Stromal cell of bone marrow (primary cell): ENCODE measurements around the gene PRKCB.
A peak's percentile ranks its signal among the peaks of the same experiment; 100 is the strongest.

Source experiments
- DNase-seq: peaks from one replicate; pipeline ENCODE4 v3.0.0-alpha.2; 2012; ENCODE audit warnings: low read depth

PRKCB gene

DNA sequence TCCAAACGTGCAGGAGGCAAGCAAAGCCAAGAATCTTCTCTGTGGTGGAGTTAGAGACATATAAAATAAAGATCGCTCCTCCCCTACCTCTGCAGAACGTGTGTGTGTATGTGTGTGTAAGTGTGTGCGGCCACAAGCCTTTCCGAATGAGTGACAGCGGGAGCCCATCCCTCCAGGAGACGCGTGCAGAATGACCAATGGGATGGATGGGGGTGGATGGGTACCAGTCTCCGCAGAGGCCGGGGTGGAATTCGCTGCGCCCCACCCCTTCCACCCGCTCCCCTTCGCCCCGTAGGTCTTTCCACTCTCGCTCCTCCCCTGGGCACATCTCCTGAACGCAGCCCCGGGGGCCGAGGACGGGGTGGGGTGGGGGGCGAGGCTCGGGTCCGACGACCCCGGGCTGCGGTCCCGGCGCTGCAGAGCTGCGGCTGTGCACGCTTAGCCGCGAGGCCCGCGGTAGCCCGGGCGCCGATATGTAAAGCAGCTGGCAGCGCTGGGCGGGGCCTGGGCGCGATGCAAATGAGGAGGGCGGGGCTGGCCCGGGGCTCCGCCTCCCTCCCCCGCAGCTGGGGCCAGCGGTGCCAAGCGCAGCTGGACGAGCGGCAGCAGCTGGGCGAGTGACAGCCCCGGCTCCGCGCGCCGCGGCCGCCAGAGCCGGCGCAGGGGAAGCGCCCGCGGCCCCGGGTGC lies at the start of gene PRKCB:
TSS of gene PRKCB (plus strand) at position 594 of the 688 bp plus-strand sequence.
- no peak for DNase-seq

DNA sequence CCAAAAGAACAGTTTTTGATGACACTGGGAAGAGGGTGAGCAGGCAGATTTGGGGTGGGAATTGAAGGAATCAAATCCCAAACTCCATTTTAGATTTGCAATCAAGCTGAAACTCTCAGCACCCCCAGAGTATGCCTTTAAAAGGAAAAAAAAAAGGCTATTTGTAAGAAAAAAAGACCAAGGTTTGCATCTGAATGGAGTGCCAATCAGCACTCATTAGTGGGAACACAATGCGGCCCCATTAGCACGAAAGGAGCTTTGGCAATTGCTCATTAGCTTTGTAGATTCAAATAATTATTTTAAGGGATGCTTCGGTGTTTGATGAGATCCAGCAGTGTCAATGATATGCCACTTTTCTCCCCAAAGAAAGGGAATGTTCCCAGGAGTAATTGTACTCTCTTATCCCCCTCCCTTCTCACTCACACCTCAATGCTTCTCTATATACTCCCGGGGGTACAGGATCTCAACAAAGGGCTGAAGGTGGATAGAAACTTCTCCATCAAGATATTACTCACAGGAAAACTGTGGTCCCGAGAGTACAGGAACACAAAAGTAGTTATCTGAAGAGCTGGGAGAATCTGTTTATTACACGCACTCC lies 48.7 kb upstream of the PRKCB start:
- no peak for DNase-seq

DNA sequence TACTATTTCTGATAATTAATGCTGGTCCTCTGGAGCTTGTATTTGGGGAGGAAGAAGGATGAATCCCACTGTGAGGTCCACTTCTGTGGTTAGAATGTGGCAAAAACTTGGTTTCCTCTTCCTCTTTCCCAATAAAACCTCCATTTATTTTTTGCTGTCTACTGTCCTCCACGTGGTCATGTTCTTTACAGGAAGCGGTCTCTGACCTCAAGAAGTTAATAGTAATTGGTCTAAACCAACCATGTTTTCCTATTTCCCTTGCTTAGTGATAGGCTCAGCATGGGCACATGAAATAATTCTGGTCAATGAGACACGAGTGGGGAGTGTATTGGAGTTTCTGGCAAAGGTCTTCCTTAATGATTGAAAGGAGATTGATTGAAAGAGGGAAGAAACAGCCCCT lies 47.1 kb upstream of the PRKCB start:
- DNase-seq, result no peak

DNA sequence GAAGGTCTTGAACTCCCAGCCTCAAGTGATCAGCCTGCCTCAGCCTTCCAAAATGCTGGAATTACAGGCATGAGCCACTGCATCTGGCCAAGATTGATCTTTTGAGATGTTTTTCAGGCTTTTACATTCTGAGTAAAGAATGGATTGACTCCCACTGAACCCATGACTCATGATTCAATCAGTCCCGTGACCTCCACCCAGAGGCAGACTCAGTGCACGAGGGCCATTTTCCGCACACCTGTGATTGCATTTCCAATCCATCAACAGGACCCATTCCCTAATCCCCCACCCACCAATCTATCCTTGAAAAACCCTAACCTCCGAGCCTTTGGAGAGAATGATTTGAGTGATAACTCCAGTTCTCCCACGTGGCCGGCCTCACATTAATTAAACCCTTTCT lies 40.4 kb upstream of the PRKCB start:
- DNase-seq, result no peak

DNA sequence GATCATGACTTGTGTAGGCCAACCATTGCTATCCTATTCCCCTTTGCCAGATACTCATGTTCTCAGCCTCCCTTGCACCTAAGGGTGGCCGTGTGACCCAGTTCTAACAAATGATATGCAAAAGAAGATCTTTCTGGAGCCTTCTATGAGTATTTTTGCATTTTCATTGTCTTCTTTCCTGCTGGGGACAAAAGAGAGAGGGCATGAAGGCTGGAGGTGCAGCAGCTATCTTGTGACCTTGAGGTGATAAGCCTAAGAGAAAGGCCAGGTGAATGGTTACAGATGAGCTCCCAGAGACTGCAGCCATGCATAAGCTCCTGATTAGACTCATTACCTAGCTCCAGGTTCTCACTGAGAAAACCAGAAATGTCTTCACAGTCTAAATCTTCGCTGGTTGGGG lies 38.8 kb upstream of the PRKCB start:
- no peak for DNase-seq

DNA sequence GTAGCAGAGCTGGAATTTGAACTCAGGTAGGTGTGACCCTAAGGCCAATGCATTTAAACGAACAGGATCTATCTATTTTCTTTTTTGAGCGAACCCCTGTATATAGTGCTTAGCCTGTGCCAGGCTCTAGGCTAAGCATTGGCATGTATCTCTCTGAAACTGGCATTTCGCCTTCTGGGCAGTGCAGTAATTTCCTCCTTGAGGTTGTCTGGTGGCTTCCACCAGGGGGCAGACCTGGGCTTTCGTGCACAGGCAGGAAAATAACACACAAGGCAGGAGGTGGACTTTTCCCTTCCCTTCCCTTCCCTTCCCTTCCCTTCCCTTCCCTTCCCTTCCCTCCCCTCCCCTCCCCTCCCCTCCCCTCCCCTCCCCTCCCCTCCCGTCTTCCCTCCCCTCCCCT lies 34.4 kb upstream of the PRKCB start:
- DNase-seq, result peak; percentile 23

DNA sequence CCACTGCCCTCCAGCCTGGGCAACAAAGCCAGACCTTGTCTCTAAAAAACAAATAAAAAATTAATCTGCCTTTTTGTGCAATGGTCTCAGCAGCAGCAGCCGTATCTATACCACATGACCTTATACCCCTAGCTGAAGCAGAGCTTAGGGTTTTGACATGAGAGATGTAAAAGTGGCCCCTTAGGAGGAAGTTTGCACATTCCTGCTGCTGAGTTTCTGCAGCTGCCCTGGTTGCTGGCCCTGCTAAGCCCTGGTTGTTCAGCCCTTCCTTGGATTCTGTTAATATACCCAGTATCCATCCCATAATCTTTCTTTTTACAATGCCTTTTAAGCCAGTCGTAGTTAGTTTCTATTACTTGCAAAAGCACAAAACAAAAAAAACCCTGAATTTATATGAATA lies 33.0 kb upstream of the PRKCB start:
- DNase-seq, result no peak

DNA sequence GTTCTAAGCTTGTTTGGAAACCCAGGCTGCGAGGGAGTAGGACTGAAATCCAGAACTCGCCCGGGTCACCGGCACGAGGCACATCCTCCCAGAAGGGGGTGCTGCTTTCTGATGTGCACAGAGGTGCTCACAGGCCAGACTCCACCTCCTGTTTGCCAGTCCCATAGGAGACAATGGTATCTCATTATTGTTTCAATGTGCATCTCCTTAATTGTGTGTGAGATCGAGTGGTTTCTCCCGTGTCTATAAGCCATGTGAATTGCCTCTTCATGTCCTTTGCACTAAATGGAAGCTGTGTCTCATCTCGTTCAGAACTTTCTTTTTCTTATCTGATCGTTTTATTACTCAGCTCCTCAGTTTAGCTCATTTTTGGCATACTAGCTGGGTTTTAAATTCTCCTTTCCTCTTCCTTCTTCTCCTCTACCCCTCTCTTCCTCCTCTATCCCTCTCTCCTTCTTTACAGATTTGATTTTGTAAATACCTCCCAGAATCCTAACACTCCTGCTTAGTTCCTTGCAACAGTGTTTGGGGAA lies 32.1 kb upstream of the PRKCB start:
- DNase-seq, result no peak

DNA sequence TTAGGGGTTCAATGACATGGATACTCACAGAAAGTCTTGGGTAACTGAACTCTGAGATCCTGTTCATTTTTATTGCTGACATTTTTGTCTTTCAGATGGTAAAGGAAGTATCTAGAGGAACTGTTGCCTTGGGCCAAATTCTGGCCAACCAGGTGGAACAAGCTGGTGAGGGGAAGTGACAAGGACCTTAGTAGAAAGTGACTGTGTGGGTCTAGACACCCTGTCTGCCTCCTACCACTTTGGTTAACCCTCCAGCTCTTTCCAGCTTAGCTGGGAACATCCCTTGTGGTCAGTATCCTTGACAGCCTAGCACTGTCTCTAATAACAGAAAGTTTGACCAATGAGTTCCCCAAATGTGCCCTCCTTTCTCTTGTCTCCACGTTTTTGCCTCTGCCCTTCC lies 28.8 kb upstream of the PRKCB start:
- DNase-seq, result no peak

DNA sequence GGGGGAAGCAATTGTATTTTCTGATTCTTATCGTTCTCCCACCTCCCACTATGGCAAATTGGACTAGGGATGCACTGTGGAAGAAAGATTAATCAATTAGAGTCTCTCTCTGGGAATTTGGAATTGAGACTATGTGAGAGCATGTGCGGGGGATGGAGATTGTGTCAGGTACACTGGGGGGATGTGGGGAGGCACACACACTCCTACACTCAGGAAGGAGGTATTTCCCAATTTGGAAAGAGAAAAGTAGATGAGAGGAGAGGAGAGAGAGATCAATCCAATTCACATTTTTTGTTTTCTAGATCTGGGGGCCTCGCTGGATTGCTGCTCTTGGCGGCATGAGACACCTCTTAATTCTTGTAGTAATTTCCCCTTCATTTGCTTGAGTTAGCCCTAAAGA lies 14.3 kb upstream of the PRKCB start:
- no peak for DNase-seq

DNA sequence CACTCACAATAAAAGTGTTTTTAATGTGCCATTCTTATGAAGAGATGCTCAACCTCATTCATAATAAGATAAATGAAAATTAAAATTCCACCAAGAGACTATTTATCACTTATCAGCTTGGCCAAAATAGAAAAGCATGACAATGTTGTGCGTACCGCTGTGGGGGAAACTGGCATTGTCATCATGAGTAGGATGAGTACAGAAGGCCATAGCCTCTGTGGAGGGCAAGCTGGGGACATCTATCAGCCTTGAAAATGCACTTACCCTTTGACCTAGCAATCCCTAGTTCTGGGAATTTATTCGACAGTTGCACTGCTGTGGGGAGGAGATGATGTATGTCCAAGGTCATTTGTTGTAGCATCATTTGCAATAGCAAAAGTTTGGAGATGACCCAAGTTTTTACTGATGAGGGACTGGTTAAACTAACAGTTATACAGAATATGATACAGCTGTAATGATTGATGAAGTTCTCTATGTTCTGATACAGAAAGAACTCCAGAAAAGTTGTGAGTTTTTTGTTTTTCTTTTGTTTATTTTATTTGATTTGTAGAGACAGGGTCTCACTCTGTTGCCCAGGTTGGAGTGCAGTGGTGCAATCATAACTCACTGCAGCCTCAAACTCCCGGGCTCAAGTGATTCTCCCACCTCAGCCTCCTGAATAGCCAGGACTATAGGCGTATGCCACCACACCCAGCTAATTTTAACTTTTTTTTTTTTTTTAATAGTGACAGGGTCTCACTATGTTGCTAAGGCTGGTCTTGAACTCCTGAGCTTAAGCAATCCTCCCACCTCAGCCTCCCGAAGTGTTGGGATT lies 13.7 kb upstream of the PRKCB start:
- no peak for DNase-seq

DNA sequence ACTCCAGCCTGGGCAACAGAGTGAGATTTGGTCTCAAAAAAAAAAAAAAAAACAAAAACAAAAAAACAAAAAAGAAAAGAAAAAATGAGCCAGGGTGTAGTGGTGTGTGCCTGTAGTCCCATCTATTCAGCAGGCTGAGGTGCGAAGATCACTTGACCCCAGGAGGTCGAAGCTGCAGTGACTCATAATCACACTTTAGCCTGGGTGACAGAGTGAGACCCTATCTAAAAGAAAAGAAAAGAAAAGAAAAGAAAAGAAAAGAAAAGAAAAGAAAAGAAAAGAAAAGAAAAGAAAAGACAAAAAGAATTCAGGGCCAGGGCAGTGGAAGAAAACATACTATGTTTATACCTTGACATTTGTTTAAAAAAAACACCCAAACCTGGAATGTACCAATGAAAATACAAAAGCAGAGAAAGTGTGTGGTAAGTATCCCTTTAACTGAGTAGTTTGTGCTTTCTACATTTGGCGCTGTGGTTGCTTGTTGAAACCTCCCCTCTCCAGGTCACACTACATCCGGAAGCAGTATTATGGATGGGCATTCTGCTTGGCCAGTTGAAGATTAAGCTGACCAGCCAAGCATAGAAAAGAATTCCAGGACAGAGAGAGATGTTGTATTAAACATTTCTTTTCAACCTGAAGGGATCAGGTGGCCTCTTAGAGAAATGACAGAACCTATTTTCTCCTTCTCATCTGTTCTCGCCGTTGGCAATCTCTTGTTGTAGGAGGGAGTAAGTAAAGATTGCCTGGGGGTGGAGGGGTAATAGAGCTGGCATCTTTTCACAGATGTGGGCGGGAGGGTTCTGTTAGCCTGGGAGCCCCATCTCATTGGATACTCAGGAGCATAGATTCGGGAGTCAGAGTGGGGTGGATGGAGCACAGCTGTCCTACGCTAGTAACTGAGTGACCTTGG lies 12.1 kb upstream of the PRKCB start:
- DNase-seq, result no peak

DNA sequence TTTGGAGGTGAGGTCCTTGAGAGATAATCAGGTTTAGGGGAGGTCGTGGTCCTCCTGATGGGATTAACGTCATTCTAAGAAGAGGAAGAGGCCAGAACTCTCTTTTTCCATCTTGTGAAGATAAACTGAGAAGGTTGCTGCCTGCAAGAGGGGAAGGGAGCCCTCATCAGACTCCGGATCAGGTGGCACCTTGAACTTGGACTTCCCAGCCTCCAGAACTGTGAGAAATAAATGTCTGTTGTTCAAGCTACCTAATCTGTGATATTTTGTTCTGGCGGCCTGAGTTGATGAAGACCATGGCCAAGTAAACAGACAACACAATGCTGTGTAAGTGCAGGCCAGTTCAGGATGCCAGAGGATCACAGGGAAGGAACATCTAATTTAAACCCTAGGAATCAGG lies 10.9 kb upstream of the PRKCB start:
- no peak for DNase-seq

DNA sequence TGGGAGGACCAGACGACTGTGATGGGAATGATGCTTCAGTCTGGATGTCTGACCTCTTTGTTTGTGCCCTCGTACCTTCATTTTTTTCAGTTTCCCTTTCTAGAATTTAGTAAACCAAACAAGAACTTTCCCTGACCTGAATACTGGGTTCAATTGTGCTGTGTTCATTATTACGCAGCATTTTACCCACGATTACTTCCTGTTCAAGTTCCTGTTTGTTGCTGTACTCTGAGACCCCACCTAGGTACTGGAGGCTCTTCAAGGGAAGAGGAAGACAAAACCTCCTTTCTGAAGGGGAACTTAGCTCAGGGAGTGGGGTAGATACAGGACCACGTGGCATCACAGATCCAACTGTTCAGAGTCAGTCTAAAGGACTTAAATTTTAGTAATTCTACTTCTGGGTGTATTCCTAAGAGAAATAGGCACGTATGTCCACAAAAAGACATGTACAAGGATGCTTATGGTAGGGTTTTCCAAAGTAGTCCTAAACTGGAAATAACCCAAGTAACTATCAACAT lies 9.2 kb upstream of the PRKCB start:
- DNase-seq, result no peak

DNA sequence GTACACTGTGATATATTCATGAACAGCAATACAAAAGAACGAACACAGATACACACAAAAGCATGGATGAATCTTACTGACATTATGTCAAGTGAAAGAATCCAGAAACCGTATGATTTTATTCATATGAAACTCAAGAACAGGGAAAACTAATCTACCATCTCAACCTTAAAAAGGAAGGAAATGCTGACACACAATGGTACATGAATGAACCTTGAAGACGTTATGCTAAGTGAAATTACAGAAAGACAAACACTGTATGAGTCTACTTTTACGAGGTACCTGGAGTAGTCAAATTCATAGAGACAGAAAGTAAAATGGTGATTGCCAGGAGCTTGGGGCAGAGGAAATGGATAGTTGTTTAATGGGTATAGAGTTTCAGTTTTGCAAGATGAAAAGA lies 8.7 kb upstream of the PRKCB start:
- DNase-seq, result no peak

DNA sequence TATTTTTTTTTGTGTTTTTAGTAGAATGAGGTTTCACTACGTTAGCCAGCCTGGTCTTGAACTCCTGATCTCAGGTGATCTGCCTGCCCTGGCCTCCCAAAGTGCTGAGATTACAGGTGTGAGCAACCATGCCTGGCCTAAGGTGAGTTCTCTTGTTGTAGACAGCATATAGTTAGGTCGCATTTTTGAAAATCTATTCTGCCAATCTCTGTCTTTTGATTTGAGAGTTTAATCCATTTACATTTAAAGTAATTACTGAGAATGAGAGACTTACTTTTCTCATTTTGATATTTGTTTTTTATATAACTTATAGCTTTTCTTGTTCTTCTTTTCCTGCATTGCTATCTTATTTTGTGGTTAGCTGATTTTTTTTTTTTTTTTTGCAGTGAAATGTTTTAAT lies 6.3 kb upstream of the PRKCB start:
- no peak for DNase-seq

DNA sequence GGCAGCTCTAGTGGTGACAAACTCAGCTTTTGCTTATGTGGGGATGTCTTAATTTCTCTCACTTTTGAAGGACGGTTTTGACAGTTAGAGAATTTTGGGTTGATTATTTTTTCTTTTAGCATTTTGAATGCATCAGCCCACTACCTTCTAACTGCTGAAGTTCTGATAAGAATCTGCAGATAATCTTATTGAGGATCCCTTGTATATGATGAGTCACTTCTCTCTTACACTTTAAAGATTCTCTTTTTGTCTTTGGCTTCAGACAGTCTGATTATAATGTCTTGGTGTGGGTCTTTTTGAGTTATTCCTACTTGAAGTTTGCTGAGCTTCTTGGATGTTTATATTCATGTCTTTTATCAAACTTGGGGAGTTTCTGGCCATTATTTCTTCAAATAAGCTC lies 5.5 kb upstream of the PRKCB start:
- no peak for DNase-seq

DNA sequence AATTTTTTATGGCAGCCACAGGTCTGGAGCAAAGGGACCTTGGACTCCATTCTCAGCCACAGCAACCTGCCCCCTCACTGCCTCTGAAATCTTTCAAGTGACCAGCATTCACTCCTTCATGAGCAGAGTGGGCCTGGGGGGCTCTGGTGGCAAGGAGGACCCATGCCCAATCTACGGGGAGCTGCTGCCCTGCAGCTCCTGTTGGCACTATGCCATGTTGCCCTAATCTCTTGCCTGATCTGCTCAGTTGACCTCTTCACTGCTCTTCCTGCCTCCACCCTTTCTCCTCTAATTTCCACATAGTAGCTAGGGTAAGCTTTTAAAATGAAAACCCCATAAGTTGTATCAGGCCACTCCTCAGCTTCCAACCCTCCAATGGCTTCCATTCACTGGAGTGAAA lies 2.9 kb upstream of the PRKCB start:
- no peak for DNase-seq

DNA sequence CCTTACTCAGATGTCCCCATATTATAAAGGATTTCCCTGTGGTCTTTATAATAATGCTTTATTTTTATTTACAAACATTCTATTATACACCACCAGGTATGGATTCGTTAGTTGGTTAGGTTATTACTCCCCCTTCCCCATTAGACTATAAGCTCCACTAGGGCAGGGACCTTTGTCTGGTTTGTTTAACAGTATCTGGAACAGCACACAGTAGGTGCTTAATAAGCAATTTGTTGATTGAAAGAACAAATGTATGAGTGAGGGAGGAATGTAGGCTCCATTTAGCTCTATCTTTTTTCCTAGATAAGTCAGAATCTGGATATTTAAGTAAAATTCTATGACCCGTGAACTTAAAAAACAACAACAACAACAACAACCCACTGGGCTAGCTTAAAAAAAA lies 2.3 kb upstream of the PRKCB start:
- no peak for DNase-seq

DNA sequence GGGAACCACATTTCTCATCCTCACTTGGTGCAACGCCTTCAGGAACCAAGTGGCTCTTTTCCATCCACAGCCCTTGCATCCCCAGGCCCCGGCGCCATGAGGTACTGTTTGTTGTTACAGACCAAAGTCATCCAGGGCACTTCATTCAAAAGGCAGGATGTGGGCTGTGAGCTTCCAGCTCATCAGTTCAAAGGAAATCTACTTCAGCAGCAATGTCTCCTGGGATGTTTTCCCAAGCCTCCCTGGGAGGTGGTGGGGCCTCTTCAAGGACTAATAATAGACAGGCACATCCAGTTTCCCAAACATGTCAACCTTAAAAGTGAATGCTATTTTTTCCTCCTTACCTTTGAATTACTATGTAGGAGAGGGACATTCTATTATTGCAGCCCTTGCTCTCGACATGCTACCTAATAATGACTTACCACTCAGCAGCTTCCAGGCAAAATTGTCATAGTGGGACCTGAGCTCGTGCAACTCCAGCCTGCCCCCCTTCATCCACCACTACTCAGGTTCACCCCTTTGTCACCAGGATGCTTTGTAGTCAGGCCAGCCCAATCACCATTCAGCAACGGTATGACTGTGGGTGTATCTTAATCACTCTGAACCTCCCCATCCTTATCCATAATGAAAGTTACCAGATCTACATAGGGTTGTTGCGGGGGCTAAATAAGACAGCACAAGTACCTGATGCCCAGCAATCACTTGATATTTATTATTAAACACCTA lies 1.7 kb upstream of the PRKCB start:
- no peak for DNase-seq

DNA sequence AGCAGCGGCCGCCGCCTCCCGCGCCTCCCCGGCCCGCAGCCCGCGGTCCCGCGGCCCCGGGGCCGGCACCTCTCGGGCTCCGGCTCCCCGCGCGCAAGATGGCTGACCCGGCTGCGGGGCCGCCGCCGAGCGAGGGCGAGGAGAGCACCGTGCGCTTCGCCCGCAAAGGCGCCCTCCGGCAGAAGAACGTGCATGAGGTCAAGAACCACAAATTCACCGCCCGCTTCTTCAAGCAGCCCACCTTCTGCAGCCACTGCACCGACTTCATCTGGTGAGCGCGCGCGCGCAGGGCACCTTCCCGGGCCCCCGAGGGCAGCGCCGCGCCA lies 258 bp downstream of the PRKCB start:
- DNase-seq, result no peak
